Heart left ventricle (tissue), 16 donors: ENCODE measurements around the gene ZFP36L1. TPM values are rescaled to one million over a fixed set of nuclear protein-coding genes. Genes with fewer than 3 reads are reported as not detected.

Experiments
- ATAC-seq, 4 donors: fragments of 200-7000 bp; cut with Tn5 transposase; one replicate each; pipeline ENCODE4 v1.9.1; 2020 to 2022; ENCODE audit warnings: moderate library complexity in 4 of 4, mild to moderate bottlenecking in 3 of 4, moderate number of reproducible peaks in 1 of 4
- DNase-seq, 5 donors: peaks; one replicate each; pipeline ENCODE4 v3.0.0-alpha.2; 2020
- H3K27ac ChIP-seq, 12 donors: fragments of 200-600 bp; sonication (generic) in 4 of 12; one replicate each; pipeline versions ENCODE4 v1.5.0 to v1.8.0; 2016 to 2022; ENCODE audit warnings: mild to moderate bottlenecking in 2 of 12
- H3K27me3 ChIP-seq, 9 donors: fragments of 200-600 bp; sonication (generic) in 2 of 9; one replicate each; pipeline versions ENCODE4 v1.5.1 to v1.8.0; 2016 to 2022; ENCODE audit warnings: mild to moderate bottlenecking in 3 of 9
- H3K36me3 ChIP-seq, 9 donors: fragments of 200-600 bp; sonication (generic) in 2 of 9; one replicate each; pipeline versions ENCODE4 v1.5.0 to v1.8.0; 2018 to 2022; ENCODE audit warnings: mild to moderate bottlenecking in 2 of 9
- H3K4me1 ChIP-seq, 12 donors: fragments of 200-600 bp; sonication (generic) in 4 of 12; one replicate each; pipeline versions ENCODE4 v1.5.0 to v1.8.0; 2016 to 2022; ENCODE audit warnings: mild to moderate bottlenecking in 3 of 12
- H3K4me3 ChIP-seq, 12 donors: fragments of 200-600 bp; sonication (generic) in 4 of 12; one replicate each; pipeline versions ENCODE4 v1.5.0 to v1.8.0; 2017 to 2022; ENCODE audit warnings: mild to moderate bottlenecking in 9 of 12, moderate library complexity in 4 of 12
- H3K9me3 ChIP-seq, 12 donors: fragments of 200-600 bp; sonication (generic) in 4 of 12; one replicate each; pipeline versions ENCODE4 v1.5.0 to v1.8.0; 2016 to 2022; ENCODE audit warnings: mild to moderate bottlenecking in 1 of 12
- CTCF ChIP-seq, 12 donors: fragments of 200-600 bp; sonication (generic) in 4 of 12; IDR thresholded peaks; one replicate each; pipeline versions ENCODE4 v1.5.0 to v1.8.0; 2018 to 2022; ENCODE audit warnings: antibody characterized with exemption in 12 of 12, mild to moderate bottlenecking in 5 of 12
- POLR2A ChIP-seq, 2 donors: fragments of 450-650 bp; IDR thresholded peaks; one replicate each; pipeline ENCODE4 v1.6.1; 2017; ENCODE audit warnings: antibody characterized with exemption in 2 of 2, mild to moderate bottlenecking in 2 of 2, moderate library complexity in 2 of 2
- WGBS, 4 donors: extraction: QIAGEN DNeasy Blood & Tissue Kit in 2 of 4; methylation state at CpG; one replicate each; pipeline versions ENCODE4 v1.1.5 to v1.1.7; 2013 to 2018; 5-methylcytosine and 5-hydroxymethylcytosine counted together
- intact Hi-C, 10 donors: fragments of 100-400 bp; cut with DNase I; formaldehyde crosslinking; loops; one replicate each; pipeline versions ENCODE4 v1.11.1 to v1.14.2; 2022
- polyA plus RNA-seq, 2 donors: library from polyadenylated mRNA; stranded (reverse); fragments of 200-250 nt; gene quantifications; one replicate each; pipeline ENCODE4 v1.2.3, GENCODE V29; 2013
- total RNA-seq, 9 donors: library from RNA; depleted of rRNA in 2 of 9; stranded (reverse); fragments of >200 nt in 2 of 9; fragmentation: NEBNext Ultra II Directional in 3 of 9; extraction: Animal tissue kit (Norgen Biotek cat#: 25700) in 3 of 9; gene quantifications; one replicate each; pipeline versions ENCODE4 v1.1.0 to v1.2.4, GENCODE V29; 2016 to 2023
- donor health status: ischemic (EF 13 %, LVEDD 7.1; RV severe dilation, severe dysfunction).
- donor health status: healthy with polysubstance abuse.
- donor health status: DM: no; HTN: yes; CAD: no.
- donor health status: DM: no; HTN: no; CAD: no.
- donor health status: ischemic (EF 25% LVEDD 6.9; RV normal size, moderate dysfunction).
- donor health status: ischemic (EF 25% LVEDD 5.7; RV mildly dilated, moderate dysfunction).
- donor health status: healthy.
- donor health status: DM: yes; HTN: yes; CAD: no.
- donor health status: ischemic (EF 35%, LVEDD 5.7; RV mildly dilated, moderate dysfunction).
- donor health status: nonischemic (EF 11% LVEDD 7.7; RV severe dilation, severe dysfunction).
- donor health status: DM: yes; HTN: yes; CAD: no.
- donor health status: PGD.
- donor health status: ischemic (EF 29% LVEDD 5.4; RV normal size, mild dysfunction).
- donor health status: nonischemic (EF 23%, LVEDD 6.1; RV moderate dilation, normal function).

Gene ZFP36L1
- total and polyA plus RNA-seq, 11 donors: 21.2 to 183 (median 68.9) TPM

- peaks cover 0 to 4% (median 0%) of the 10 kb centered on the region in 12 donors for H3K4me1 ChIP-seq
- no peak overlapping the region for H3K27ac ChIP-seq
- no peak for ATAC-seq
- peaks cover 0 to 8% (median 0%) of the 10 kb centered on the region in 9 donors for H3K27me3 ChIP-seq
- no peak for DNase-seq
- peaks cover 0 to 6% (median 0%) of the 10 kb centered on the region in 12 donors for H3K9me3 ChIP-seq
- no peak overlapping the region for H3K4me3 ChIP-seq
- WGBS, 4 donors: 93 to 97% (median 95%) methylated on average over 12 of the region's 12 CpGs
- intact Hi-C loops: no loop called here
- no peaks in the 10 kb centered on the region for H3K36me3 ChIP-seq
- no peak for TF ChIP-seq POLR2A (IDR thresholded peaks at IDR 0.05)
- TF ChIP-seq CTCF (IDR thresholded peaks at IDR 0.05): no peak
Observed at GRCh38 chr14:68744613-68745012, 48.3 kb downstream of the ZFP36L1 start.

GRCh38 chr14:68741839-68742470 lies 50.9 kb downstream of the ZFP36L1 start:
- peaks cover 0 to 6% (median 0%) of the 10 kb centered on the region in 12 donors for H3K9me3 ChIP-seq
- ATAC-seq: peak; percentile 40 to 73 (median 54)
- no peaks in the 10 kb centered on the region for H3K36me3 ChIP-seq

GRCh38 chr14:68741477-68741791 lies 51.4 kb downstream of the ZFP36L1 start:
- TF ChIP-seq POLR2A (IDR thresholded peaks at IDR 0.05): no peak
- TF ChIP-seq CTCF (IDR thresholded peaks at IDR 0.05): no peak
- Histone ChIP-seq H3K36me3 (no peaks in the 10 kb centered on the region), H3K4me1 (peaks cover 0 to 15% (median 6%) of the 10 kb centered on the region in 12 donors), H3K27ac (no peak overlapping the region), H3K4me3 (no peak overlapping the region), H3K9me3 (peaks cover 0 to 6% (median 0%) of the 10 kb centered on the region in 12 donors), H3K27me3 (peaks cover 0 to 8% (median 0%) of the 10 kb centered on the region in 9 donors)
- intact Hi-C loops: no loop called here
- DNase-seq: no peak
- ATAC-seq: no peak

More at GRCh38 chr14:68741839-68742470, 50.9 kb downstream of the ZFP36L1 start:
- no peak for DNase-seq
- Histone ChIP-seq H3K27ac (no peak overlapping the region), H3K27me3 (peaks cover 0 to 8% (median 0%) of the 10 kb centered on the region in 9 donors), H3K4me1 (peaks cover 0 to 10% (median 1%) of the 10 kb centered on the region in 12 donors), H3K4me3 (no peak overlapping the region)
- TF ChIP-seq POLR2A (IDR thresholded peaks at IDR 0.05) (no peak), CTCF (IDR thresholded peaks at IDR 0.05) (no peak)
- intact Hi-C loops: no loop called here
- 92 to 96% (median 93%) methylated on average over 5 to 6 of the region's 6 CpGs for WGBS, 4 donors

- peaks cover 0 to 6% (median 0%) of the 10 kb centered on the region in 12 donors for H3K9me3 ChIP-seq
- no peak overlapping the region for H3K27ac ChIP-seq
- no peak for TF ChIP-seq POLR2A (IDR thresholded peaks at IDR 0.05)
- no peak for TF ChIP-seq CTCF (IDR thresholded peaks at IDR 0.05)
- no peak for DNase-seq
- H3K4me3 ChIP-seq: no peak overlapping the region
- intact Hi-C loops: no loop called here
- H3K36me3 ChIP-seq: no peaks in the 10 kb centered on the region
- no peak for ATAC-seq
- peaks cover 0 to 8% (median 0%) of the 10 kb centered on the region in 9 donors for H3K27me3 ChIP-seq
- 93 to 99% (median 96%) methylated on average over 4 of the region's 4 CpGs for WGBS, 4 donors
- H3K4me1 ChIP-seq: peaks cover 0 to 19% (median 10%) of the 10 kb centered on the region in 12 donors
Observed at GRCh38 chr14:68740788-68741476, 51.9 kb downstream of the ZFP36L1 start.
